Measurements from ENCODE around the gene EXOC1. TPM values are rescaled to one million over a fixed set of nuclear protein-coding genes. Genes with fewer than 3 reads are reported as not detected.

The EXOC1 gene
- total RNA-seq, 1 donor from 2014 or later = 28.9 TPM

- Mint-ChIP-seq H3K4me1 (ENCODE audit: low read depth) (no peaks in the 10 kb centered on the region), H3K27ac (ENCODE audit: unreplicated experiment) (no peak overlapping the region), H3K27me3 (ENCODE audit: low read depth) (no peaks in the 10 kb centered on the region), H3K4me3 (ENCODE audit: unreplicated experiment) (no peak overlapping the region), H3K9me3 (ENCODE audit: low read depth) (no peaks in the 10 kb centered on the region), H3K36me3 (ENCODE audit: low read depth) (no peaks in the 10 kb centered on the region)
- no peak for DNase-seq (ENCODE audit: low spot score)
- no peak for TF ChIP-seq CTCF (IDR thresholded peaks at IDR 0.05)
These were observed 73.2 kb downstream of the EXOC1 start for GRCh38 chr4:55926610-55927009.

- Mint-ChIP-seq H3K9me3 (ENCODE audit: low read depth) (no peaks in the 10 kb centered on the region), H3K27me3 (ENCODE audit: low read depth) (no peaks in the 10 kb centered on the region), H3K36me3 (ENCODE audit: low read depth) (no peaks in the 10 kb centered on the region), H3K4me3 (ENCODE audit: unreplicated experiment) (no peak overlapping the region), H3K27ac (ENCODE audit: unreplicated experiment) (no peak overlapping the region), H3K4me1 (ENCODE audit: low read depth) (no peaks in the 10 kb centered on the region)
- no peak for DNase-seq (ENCODE audit: low spot score)
- no peak for TF ChIP-seq CTCF (IDR thresholded peaks at IDR 0.05)
These were observed 74.5 kb downstream of the EXOC1 start for GRCh38 chr4:55927803-55928437.

- DNase-seq (ENCODE audit: low spot score) = no peak
- H3K27ac Mint-ChIP-seq (ENCODE audit: unreplicated experiment) = no peak overlapping the region
- TF ChIP-seq CTCF (IDR thresholded peaks at IDR 0.05) = no peak
- H3K4me1 Mint-ChIP-seq (ENCODE audit: low read depth) = no peaks in the 10 kb centered on the region
- no peak overlapping the region for H3K4me3 Mint-ChIP-seq (ENCODE audit: unreplicated experiment)
- H3K27me3 Mint-ChIP-seq (ENCODE audit: low read depth) = no peaks in the 10 kb centered on the region
- no peaks in the 10 kb centered on the region for H3K9me3 Mint-ChIP-seq (ENCODE audit: low read depth)
- no peaks in the 10 kb centered on the region for H3K36me3 Mint-ChIP-seq (ENCODE audit: low read depth)
These were observed 75.4 kb downstream of the EXOC1 start for GRCh38 chr4:55928846-55929245.

DNA sequence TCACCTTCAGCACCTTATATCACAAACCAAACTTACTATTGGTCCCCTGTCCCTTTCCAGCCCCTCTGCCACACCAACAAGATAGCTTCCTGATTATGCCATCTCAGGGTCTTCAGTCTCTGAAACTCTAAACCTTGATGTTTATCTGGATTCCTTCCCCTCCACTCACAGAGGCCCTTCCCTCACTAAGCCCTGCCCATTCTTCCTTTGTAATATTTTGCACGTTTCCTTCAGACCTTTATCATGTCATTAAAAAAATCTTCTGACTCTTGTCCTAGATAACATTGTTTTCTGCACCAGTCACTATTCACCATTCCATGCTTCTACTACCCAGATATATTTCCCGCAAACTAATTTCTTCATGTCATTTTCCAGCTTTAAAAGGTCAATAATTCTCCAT lies 77.6 kb downstream of the EXOC1 start:
- Mint-ChIP-seq H3K27me3 (ENCODE audit: low read depth) (no peaks in the 10 kb centered on the region), H3K4me3 (ENCODE audit: unreplicated experiment) (no peak overlapping the region), H3K36me3 (ENCODE audit: low read depth) (no peaks in the 10 kb centered on the region), H3K4me1 (ENCODE audit: low read depth) (no peaks in the 10 kb centered on the region), H3K27ac (ENCODE audit: unreplicated experiment) (no peak overlapping the region), H3K9me3 (ENCODE audit: low read depth) (peaks cover 8% of the 10 kb centered on the region)
- DNase-seq (ENCODE audit: low spot score) = no peak
- no peak for TF ChIP-seq CTCF (IDR thresholded peaks at IDR 0.05)

DNA sequence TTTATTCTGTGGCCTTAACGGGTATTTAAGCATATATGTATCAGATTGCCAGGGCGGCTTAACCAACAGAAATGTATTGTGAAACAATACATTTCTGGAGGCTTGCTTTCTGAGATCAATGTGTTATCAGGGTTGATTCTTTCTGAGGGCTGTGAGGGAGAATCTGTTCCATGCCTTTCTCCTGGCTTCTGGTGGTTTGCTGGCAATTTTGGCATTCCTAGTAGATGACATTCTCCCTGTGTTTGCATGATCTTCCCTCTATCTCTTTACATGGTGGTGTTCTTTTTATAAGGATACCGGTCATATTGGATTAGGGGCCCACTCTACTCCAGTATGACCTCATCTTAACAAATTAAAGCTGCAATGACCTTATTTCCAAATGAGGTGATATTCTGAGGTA lies 78.4 kb downstream of the EXOC1 start:
- no peak for DNase-seq (ENCODE audit: low spot score)
- H3K27me3 Mint-ChIP-seq (ENCODE audit: low read depth) = no peaks in the 10 kb centered on the region
- no peak overlapping the region for H3K4me3 Mint-ChIP-seq (ENCODE audit: unreplicated experiment)
- H3K4me1 Mint-ChIP-seq (ENCODE audit: low read depth) = no peaks in the 10 kb centered on the region
- TF ChIP-seq CTCF (IDR thresholded peaks at IDR 0.05) = no peak
- H3K9me3 Mint-ChIP-seq (ENCODE audit: low read depth) = peaks cover 16% of the 10 kb centered on the region
- no peaks in the 10 kb centered on the region for H3K36me3 Mint-ChIP-seq (ENCODE audit: low read depth)
- H3K27ac Mint-ChIP-seq (ENCODE audit: unreplicated experiment) = no peak overlapping the region

Measured in chondrocyte (in vitro differentiated cells).